GM18858 (cell line): Measurements from ENCODE around the gene DAPK1.

ENCODE experiments used
- ATAC-seq: cut with Tn5 transposase; IDR thresholded peaks from one replicate; pipeline ENCODE4 v1.9.1; 2021; ENCODE audit not compliant: unreplicated experiment

The DAPK1 gene

GRCh38 chr9:87516222-87516925 is 18.7 kb downstream of the DAPK1 start:
- ATAC-seq = no peak

DNA sequence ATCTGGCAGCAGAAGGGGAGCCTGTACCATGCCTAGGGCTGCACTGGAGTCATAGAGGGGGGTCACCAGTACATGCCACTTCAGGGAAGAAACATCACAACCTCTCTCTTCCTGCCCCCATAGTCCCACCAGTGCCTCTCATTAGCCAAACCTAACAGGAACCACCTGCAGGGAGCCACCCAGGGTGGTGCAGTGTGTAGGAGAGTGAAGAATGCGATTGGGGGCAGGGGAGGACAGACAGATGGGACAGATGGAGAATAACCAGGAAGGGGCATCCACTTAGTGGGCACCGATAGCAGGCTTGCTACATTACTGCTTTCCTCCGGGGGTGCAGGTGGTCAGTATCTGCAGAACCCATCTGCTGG is 19.2 kb downstream of the DAPK1 start:
- no peak for ATAC-seq

- no peak for ATAC-seq
Measured at GRCh38 chr9:87517732-87518131, 20.1 kb downstream of the DAPK1 start.

DNA sequence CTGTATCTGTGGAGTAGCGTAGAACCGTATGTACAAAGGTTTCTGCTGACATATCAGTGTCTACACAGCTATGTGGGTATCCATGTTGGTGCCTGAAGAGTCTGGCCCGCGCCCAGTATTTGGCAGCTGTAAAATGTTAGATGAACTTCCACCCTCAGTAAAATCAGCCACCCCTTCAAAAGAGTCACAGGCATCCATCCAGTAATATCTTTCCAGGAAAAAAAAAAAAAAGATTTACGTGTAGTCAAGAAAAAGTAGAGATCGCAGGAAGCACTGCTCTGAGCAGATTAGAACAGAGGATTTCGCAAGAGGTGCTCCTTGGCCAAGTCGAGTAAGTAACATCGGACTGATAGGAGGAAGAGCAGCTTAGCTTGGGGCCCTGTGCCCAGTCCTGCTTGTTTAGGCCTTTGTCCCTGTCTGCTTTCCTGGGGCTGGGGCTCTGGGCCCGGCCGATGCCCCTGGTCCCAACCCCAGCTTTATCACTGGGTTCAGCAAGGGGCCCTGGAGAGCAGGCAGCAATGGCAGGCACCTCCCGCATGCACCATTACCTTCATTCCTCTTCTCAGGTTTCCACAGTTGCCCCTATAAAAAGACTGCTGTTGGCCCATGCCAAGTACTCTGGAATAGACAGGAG is 21.2 kb downstream of the DAPK1 start:
- no peak for ATAC-seq

DNA sequence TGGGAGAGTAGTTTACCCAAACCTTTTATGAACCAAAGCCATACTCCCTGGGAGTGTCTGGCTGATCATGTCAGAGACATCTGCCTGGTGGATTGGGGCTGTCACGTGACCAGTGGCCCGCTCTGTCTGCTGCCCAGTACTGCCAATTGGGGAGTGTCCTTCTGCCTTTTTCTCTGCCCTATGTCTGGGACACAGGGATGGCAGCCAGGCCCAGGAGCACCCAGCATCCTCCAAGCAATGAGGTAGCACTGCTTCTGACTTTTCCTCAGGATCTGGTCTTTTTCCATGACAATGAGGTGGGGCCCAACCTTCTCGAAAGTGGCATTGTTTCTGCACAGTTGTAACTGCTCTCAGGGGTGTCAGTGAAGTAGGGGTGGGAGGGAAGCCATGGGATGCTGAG is 21.8 kb downstream of the DAPK1 start:
- no peak for ATAC-seq

DNA sequence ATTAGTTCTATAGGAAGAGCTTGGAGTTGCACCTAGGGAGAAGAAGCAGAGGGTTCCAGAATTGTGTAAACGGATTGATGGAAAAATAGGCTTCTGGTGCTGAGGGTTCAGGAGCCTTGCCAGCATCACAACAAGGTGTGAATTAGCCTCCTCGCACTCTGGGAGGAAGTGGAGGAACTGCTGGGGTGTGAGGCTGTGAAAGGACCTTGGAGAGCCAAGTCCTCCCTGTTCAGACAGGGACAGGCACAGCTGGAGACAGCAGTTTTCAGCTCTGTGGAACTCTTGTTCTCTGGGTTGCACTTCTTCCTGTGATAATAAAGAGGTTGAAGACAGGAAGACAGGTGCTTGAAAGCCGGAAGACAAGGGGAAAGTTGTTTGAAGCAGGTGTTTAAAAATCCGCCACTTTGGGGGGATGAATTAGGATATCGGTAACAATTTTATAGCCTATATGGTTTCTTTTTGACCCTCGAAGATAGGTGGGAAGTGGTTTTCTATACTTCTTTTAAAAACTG is 22.6 kb downstream of the DAPK1 start:
- ATAC-seq = no peak

GRCh38 chr9:87521834-87522233 is 24.2 kb downstream of the DAPK1 start:
- no peak for ATAC-seq

DNA sequence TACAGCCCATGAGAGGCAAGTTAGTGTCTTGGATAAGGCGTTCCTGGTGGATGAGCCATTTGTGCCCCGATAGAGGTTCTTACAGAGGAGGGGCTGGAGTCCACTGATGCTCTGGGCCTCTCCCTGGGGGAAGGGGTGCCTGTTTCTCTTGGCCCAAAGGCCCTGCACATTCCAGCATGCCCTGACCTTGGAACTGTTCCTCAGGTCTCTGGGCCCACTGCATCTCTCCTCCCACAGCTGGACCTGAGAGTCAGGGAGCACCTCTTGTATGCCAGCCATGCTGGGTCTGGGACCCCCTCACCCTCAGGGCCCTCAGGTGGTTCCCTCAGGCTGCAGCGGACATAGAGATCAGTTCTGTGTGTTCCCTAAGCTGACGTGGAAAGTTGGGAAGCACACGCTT is 26.4 kb downstream of the DAPK1 start:
- ATAC-seq = no peak

DNA sequence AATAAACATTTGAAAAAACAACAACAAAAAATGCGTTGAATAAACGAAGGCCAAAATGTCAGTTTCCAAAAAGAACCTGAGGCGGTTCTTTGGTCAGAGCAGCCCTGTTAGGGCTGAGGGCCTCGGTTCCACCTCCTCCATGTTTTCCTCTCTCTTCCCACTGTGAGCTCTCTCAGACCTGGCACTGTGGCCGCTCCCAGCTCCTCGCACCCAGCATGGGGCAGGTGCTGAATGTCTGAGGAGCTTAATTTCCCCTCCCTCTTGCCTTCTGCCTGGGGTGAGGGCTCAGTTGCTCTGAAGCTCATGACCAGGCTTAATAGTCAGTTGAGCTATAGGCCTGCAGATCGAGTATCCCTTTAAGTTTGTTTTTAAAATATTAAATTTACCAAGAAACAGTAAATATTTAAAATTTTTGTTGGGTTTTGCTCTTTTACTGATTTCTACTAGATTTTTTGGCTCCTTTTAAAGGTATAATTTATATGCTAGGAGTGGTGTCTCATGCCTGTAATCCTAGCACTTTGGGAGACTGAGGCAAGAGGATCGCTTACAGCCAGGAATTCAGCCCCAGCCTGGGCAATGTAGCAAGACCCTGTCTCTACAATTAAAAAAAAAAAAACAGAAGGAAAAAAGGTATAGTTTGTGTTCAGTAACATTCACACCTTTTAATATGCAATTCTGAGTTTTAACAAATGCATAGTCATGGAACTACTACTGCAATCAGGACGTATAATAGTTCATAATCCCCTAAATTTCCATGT is 28.1 kb downstream of the DAPK1 start:
- ATAC-seq = no peak

DNA sequence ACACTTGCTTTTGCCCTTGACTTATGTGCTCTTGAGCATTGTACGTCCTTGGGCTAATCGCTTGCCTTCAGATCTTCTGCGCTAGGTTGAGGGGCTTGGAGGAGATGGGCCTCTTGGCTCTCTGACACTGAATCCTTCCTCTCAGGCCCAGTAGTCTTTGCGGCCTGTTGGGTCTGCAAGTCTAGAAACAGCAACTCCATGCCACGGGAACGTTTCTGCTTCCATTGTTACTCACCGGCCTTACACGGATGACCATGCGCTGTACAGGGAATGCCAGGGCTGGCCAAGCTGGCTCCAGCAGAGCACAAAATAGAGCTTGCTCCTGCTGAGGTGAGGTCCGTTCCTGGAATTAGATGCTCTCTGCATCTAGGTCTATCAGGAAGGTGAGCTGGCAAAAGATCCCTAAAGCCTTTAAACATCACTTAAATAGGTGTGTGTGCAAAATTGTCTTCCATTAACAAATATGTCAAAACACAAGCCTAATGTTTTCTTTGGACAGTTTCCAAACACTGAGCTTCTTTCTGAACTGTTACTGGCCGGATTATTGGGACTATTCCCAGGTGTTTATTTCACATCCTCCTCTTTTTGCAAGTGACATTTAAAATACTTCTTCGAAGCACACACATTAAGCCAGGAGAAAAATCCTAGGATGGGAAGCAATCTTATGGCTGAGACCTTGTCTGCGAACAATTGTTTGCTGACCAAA is 29.7 kb downstream of the DAPK1 start:
- no peak for ATAC-seq

DNA sequence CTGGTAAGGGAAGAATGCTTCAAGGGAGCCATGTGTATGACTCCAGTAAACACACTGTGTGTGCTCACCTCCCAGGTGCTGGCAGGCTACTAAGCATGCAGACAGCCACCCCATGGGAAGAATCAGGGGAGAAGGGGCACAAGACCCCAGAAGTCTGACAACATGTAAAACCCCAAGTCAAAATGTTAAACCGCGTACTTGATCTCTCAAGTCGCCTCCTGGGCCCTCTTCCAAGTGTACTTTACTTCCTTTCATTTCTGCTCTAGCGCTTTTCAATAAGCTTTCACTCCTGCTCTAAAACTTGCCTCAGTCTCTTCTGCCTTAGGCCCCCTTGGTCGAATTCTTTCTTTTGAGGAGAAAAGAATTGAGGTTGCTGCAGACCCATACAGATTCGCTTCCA is 31.3 kb downstream of the DAPK1 start:
- ATAC-seq = no peak

DNA sequence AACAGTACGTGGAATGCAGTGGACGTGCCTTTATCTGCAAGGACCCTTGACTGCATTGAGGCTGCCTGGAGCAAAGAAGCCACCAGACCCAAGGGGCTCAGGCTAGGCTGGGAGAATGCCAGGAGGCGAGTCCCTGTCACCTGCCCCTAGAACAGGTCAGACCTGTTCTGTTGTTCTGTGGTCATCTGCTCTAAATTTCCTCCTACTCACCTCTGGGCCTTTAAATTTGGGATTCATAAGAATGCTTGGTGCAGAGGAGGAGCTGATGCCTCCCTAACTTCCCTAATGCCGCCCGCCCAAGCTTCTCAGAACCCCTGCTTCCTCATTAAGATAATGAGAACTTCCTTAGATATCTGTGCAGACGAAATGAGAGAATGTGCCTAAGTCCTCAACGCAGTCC is 32.0 kb downstream of the DAPK1 start:
- no peak for ATAC-seq

GRCh38 chr9:87530716-87531115 is 33.0 kb downstream of the DAPK1 start:
- no peak for ATAC-seq

DNA sequence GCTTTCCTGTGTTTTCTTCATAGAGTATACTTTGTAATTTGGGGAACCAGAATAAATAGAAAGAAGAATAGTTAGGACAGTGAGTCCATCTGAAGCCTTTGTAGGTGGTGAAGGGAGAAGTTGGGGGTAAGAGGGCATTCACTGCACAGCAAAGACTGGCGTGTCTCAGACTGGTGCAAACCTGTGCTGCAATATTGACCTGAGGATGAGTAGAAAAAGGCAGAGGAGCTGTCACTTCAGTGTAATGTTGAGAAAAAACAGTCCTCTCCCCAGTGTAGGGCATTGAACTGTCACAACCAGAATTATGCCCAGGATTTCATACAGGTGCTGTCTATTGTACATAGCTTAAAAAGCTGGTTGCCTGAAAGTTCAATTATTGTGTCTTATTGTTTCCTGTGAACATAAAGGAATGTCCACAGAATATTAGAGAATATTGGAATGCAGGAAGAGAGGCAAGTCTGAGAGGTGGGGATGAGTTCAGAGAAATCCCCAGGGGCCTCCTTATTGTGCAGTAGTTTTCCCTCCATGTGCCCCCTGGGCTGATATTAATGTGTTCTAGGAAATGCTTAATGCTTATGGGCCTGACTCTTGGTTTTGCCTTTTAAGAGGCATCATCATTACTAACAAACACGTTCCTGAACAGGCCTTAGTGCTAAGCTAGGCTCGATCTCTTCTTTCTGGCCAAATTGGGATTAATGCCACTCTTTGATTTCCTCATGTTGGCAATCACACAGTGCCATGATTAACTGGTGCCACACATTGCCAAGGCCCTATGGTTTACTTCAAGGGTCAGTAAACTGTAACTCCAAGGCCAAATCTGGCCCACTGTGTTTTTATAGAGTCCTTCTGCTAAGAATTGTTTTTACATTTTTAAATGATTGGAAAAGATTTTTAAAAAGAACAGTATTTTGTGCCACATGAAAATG is 34.0 kb downstream of the DAPK1 start:
- no peak for ATAC-seq

DNA sequence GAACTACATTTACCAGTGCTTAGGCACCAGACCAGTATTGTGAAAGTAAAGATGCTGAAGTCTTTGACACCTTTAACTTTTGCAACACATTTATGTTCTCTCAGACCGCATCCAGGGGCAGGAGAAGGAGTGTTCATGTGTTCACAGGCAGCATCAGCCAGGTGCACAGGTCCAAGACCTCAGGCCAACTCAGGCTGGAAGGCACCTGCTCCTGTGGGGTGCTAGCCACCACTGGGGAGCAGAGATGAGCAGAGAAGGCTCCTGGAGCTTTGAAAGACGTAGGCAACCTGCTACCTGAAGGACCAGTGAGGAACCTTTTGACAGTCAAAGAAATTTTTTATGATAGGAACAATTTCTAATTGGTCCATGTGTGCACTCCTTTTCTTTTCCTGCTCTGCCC is 35.6 kb downstream of the DAPK1 start:
- no peak for ATAC-seq

DNA sequence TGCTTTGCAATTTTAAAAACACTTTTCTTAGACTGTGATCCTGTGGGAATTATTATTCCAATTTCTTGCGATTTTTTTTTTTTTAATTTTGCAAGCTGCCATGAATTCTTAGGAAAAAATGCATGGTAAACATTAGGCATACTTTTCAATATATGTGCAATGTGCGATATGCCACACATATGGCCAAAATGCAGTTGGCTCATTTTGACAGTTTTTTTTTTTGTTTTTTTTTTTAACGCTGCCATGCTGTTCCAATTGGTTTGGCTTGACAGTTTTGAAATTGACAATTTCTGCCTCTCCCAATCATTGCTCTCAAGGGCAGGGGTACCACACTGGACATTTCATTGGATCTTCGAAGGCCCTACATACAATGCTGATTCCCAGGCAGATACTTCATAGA is 36.4 kb downstream of the DAPK1 start:
- no peak for ATAC-seq

GRCh38 chr9:87534957-87535356 is 37.3 kb downstream of the DAPK1 start:
- no peak for ATAC-seq

- ATAC-seq = peak; percentile 76
Measured at GRCh38 chr9:87535817-87536539, 38.3 kb downstream of the DAPK1 start.

GRCh38 chr9:87537625-87538024 is 40.0 kb downstream of the DAPK1 start:
- ATAC-seq = no peak
